ENCODE measurements around the gene CLCN2. TPM values are rescaled to one million over a fixed set of nuclear protein-coding genes. Genes with fewer than 3 reads are reported as not detected.

Gene CLCN2
- total RNA-seq, 1 experiment from 2014 or later = 13.0 TPM

DNA sequence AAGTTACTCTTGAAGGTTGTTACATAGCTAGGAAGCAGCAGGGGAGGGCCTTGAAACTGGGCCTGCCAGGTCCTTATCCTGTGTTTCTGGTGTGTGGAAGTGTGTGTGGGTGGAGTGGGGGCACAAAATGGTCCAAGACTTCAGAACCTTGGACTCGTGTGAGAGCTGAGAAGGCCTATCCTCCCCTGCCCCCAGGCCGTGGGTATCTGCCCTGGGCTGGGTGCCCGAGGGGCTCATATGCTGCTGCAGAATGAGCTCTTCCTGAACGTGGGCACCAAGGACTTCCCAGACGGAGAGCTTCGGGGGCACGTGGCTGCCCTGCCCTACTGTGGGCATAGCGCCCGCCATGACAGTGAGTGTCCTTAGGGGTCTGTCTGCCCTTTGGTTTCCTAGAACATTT, 22.9 kb upstream of the CLCN2 start:
- H3K27ac ChIP-seq (ENCODE audit: low read length) = no peak overlapping the region
- H3K36me3 ChIP-seq (ENCODE audit: low read depth, low read length) = no peaks in the 10 kb centered on the region
- no peaks in the 10 kb centered on the region for H3K79me2 ChIP-seq (ENCODE audit: low read length)
- H3F3A ChIP-seq (ENCODE audit: low read length, unreplicated experiment) = no peaks in the 10 kb centered on the region
- H3K9me3 ChIP-seq (ENCODE audit: low read length) = no peaks in the 10 kb centered on the region
- no peak overlapping the region for H3K4me2 ChIP-seq (ENCODE audit: low read length)
- no peak overlapping the region for H3K4me3 ChIP-seq (ENCODE audit: low read length)
- intact Hi-C loops (cut with micrococcal nuclease) = no loop called here
- ChIA-PET CTCF (no interaction called here), POLR2A (ENCODE audit: unreplicated experiment) (no interaction called here)
- no peaks in the 10 kb centered on the region for H4K20me1 ChIP-seq (ENCODE audit: low read length)
- ATAC-seq (no peak), DNase-seq (no peak)
- no peaks in the 10 kb centered on the region for H3K4me1 ChIP-seq (ENCODE audit: insufficient read depth, low read length)
- H3K27me3 ChIP-seq (ENCODE audit: low read length) = peaks cover 29% of the 10 kb centered on the region
- no peak overlapping the region for H3K9ac ChIP-seq (ENCODE audit: low read length)
- no peaks in the 10 kb centered on the region for H3K9me2 ChIP-seq (replicated peaks; ENCODE audit: low read length)
- no TSS peak for BruUV-seq (replicated peaks)
- no peak overlapping the region for H2AFZ ChIP-seq (ENCODE audit: low read length)
- TF ChIP-seq, protein P1, sequence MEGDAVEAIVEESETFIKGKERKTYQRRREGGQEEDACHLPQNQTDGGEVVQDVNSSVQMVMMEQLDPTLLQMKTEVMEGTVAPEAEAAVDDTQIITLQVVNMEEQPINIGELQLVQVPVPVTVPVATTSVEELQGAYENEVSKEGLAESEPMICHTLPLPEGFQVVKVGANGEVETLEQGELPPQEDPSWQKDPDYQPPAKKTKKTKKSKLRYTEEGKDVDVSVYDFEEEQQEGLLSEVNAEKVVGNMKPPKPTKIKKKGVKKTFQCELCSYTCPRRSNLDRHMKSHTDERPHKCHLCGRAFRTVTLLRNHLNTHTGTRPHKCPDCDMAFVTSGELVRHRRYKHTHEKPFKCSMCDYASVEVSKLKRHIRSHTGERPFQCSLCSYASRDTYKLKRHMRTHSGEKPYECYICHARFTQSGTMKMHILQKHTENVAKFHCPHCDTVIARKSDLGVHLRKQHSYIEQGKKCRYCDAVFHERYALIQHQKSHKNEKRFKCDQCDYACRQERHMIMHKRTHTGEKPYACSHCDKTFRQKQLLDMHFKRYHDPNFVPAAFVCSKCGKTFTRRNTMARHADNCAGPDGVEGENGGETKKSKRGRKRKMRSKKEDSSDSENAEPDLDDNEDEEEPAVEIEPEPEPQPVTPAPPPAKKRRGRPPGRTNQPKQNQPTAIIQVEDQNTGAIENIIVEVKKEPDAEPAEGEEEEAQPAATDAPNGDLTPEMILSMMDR (conservative IDR thresholded peaks at IDR 0.05; ENCODE audit: low read depth, low read length) = no peak
- no peak for TF ChIP-seq EZH2 (IDR thresholded peaks at IDR 0.05; ENCODE audit: low read length, unreplicated experiment)
- TF ChIP-seq EZH2phosphoT487 (IDR thresholded peaks at IDR 0.05; ENCODE audit: borderline replicate concordance, low read length) = no peak

DNA sequence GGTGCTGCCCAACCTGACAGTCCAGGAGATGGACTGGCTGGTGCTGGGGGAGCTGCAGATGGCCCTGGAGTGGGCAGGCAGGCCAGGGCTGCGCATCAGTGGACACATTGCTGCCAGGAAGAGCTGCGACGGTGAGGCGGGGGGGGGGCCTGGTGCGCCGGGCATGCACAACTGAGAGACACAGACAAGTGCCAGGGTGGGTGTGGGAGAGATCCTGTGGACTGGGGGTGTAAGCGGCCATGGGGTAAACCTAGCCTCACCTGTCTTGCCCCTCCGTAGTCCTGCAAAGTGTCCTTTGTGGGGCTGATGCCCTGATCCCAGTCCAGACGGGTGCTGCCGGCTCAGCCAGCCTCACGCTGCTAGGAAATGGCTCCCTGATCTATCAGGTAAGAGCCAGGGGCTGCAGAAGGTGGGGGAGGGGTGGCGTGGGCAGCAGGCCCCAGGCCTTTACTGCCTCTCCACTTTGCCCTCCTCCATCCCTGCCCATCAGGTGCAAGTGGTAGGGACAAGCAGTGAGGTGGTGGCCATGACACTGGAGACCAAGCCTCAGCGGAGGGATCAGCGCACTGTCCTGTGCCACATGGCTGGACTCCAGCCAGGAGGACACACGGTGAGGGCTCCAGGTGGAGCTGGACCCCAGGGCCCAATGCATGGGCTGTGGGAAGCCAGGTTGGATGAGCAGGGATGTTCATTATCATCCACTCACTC, 21.8 kb upstream of the CLCN2 start:
- Histone ChIP-seq H4K20me1 (ENCODE audit: low read length) (no peaks in the 10 kb centered on the region), H3K27ac (ENCODE audit: low read length) (no peak overlapping the region), H3K9me3 (ENCODE audit: low read length) (no peaks in the 10 kb centered on the region), H3K36me3 (ENCODE audit: low read depth, low read length) (no peaks in the 10 kb centered on the region), H3K4me3 (ENCODE audit: low read length) (no peak overlapping the region), H3K4me2 (ENCODE audit: low read length) (no peak overlapping the region), H3K27me3 (ENCODE audit: low read length) (peaks cover 33% of the 10 kb centered on the region), H3K79me2 (ENCODE audit: low read length) (no peaks in the 10 kb centered on the region), H3F3A (ENCODE audit: low read length, unreplicated experiment) (no peaks in the 10 kb centered on the region), H3K9me2 (replicated peaks; ENCODE audit: low read length) (no peaks in the 10 kb centered on the region), H2AFZ (ENCODE audit: low read length) (no peak overlapping the region), H3K9ac (ENCODE audit: low read length) (no peak overlapping the region), H3K4me1 (ENCODE audit: insufficient read depth, low read length) (no peaks in the 10 kb centered on the region)
- no peak; the same call in 1 of the 2 replicates for ATAC-seq
- POLR2A ChIA-PET (ENCODE audit: unreplicated experiment) = no interaction called here
- TF ChIP-seq, protein P1 (conservative IDR thresholded peaks at IDR 0.05; ENCODE audit: low read depth, low read length) = no peak
- TF ChIP-seq EZH2 (IDR thresholded peaks at IDR 0.05; ENCODE audit: low read length, unreplicated experiment) (no peak), EZH2phosphoT487 (IDR thresholded peaks at IDR 0.05; ENCODE audit: borderline replicate concordance, low read length) (no peak)
- intact Hi-C loops (cut with micrococcal nuclease) = no loop called here
- DNase-seq = no peak
- CTCF ChIA-PET = no interaction called here
- BruUV-seq (replicated peaks) = no TSS peak

DNA sequence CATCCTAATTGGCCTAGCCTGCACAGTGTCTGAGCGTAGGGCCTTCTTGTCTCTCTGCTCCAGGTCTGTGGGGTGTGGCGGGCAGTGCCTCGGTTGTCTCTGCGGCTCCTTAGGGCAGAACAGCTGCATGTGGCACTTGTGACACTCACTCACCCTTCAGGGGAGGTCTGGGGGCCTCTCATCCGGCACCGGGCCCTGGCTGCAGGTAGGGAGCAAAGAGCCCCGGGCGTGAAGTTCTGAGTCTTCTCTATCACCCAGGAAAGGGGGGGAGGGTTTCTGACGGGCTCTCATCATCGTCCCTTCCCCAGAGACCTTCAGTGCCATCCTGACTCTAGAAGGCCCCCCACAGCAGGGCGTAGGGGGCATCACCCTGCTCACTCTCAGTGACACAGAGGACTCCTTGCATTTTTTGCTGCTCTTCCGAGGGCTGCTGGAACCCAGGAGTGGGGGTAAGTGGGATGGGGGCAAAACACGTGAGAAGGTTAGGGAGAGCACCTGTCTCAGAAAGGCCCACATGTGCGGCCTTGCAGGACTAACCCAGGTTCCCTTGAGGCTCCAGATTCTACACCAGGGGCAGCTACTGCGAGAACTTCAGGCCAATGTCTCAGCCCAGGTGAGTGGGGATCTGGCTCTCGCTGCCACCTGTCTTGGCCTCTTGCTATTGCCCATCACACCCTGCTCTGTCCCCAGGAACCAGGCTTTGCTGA, 21.1 kb upstream of the CLCN2 start:
- H3K4me3 ChIP-seq (ENCODE audit: low read length) = no peak overlapping the region
- no peaks in the 10 kb centered on the region for H3K36me3 ChIP-seq (ENCODE audit: low read depth, low read length)
- H3K4me1 ChIP-seq (ENCODE audit: insufficient read depth, low read length) = no peaks in the 10 kb centered on the region
- no peaks in the 10 kb centered on the region for H3K9me2 ChIP-seq (replicated peaks; ENCODE audit: low read length)
- H4K20me1 ChIP-seq (ENCODE audit: low read length) = no peaks in the 10 kb centered on the region
- H3F3A ChIP-seq (ENCODE audit: low read length, unreplicated experiment) = no peaks in the 10 kb centered on the region
- ChIA-PET POLR2A (ENCODE audit: unreplicated experiment) (no interaction called here), CTCF (no interaction called here)
- no peak overlapping the region for H3K4me2 ChIP-seq (ENCODE audit: low read length)
- ATAC-seq = no peak
- H3K27ac ChIP-seq (ENCODE audit: low read length) = no peak overlapping the region
- no TSS peak for BruUV-seq (replicated peaks)
- H2AFZ ChIP-seq (ENCODE audit: low read length) = no peak overlapping the region
- intact Hi-C loops (cut with micrococcal nuclease) = no loop called here
- no peak for TF ChIP-seq EZH2 (IDR thresholded peaks at IDR 0.05; ENCODE audit: low read length, unreplicated experiment)
- TF ChIP-seq, protein P1 (conservative IDR thresholded peaks at IDR 0.05; ENCODE audit: low read depth, low read length) = no peak
- no peak for TF ChIP-seq EZH2phosphoT487 (IDR thresholded peaks at IDR 0.05; ENCODE audit: borderline replicate concordance, low read length)
- DNase-seq = no peak
- no peaks in the 10 kb centered on the region for H3K9me3 ChIP-seq (ENCODE audit: low read length)
- H3K79me2 ChIP-seq (ENCODE audit: low read length) = no peaks in the 10 kb centered on the region
- peaks cover 40% of the 10 kb centered on the region for H3K27me3 ChIP-seq (ENCODE audit: low read length)
- no peak overlapping the region for H3K9ac ChIP-seq (ENCODE audit: low read length)

Measured in PC-3 (cell line).